Fibroblast of lung (primary cell): ENCODE data around the gene TGIF2. TPM values are rescaled to one million over a fixed set of nuclear protein-coding genes. Genes with fewer than 3 reads are reported as not detected.

Source experiments
- DNase-seq, 2 donors: peaks; one replicate each; pipeline versions ENCODE4 v3.0.0 to v3.0.0-alpha.2; 2010; ENCODE audit warnings: low read depth in 2 of 2
- H2AFZ ChIP-seq: 2 replicates; pipeline ENCODE4 v1.5.1; 2012; ENCODE audit warnings: low read length, control low read depth, inconsistent platforms
- H3K27ac ChIP-seq: 2 replicates; pipeline ENCODE4 v1.5.1; 2011; ENCODE audit warnings: low read length, control low read depth; ENCODE audit not compliant: insufficient read depth
- H3K27me3 ChIP-seq: 2 replicates; pipeline ENCODE4 v1.5.1; 2011; ENCODE audit warnings: mild to moderate bottlenecking, low read length; ENCODE audit not compliant: control insufficient read depth, insufficient read depth
- H3K36me3 ChIP-seq: 2 replicates; pipeline ENCODE4 v1.5.1; 2011; ENCODE audit warnings: low read length; ENCODE audit not compliant: control insufficient read depth, insufficient read depth
- H3K4me1 ChIP-seq: 2 replicates; pipeline ENCODE4 v1.5.1; 2011; ENCODE audit warnings: low read length; ENCODE audit not compliant: control insufficient read depth, insufficient read depth; ENCODE audit errors: extremely low read depth
- H3K4me2 ChIP-seq: 2 replicates; pipeline ENCODE4 v1.5.1; 2011; ENCODE audit warnings: low read length, control low read depth; ENCODE audit not compliant: insufficient read depth; ENCODE audit errors: extremely low read depth
- H3K4me3 ChIP-seq, 4 experiments: fragments of 200-600 bp in 1 of 4; sonication (generic) in 1 of 4; replicated peaks in 1 of 4; 2 replicates each; pipeline ENCODE4 v1.5.1; 2011 to 2016; ENCODE audit warnings: low read length in 4 of 4, low read depth in 3 of 4, mild to moderate bottlenecking in 3 of 4, control low read depth in 2 of 4, inconsistent platforms in 1 of 4, mixed read lengths in 1 of 4; ENCODE audit not compliant: insufficient read depth in 1 of 4; ENCODE audit errors: control extremely low read depth in 1 of 4
- H3K79me2 ChIP-seq: 2 replicates; pipeline ENCODE4 v1.5.1; 2012; ENCODE audit warnings: mild to moderate bottlenecking, low read length, inconsistent platforms; ENCODE audit not compliant: control insufficient read depth, insufficient read depth
- H3K9ac ChIP-seq: 2 replicates; pipeline ENCODE4 v1.5.1; 2011; ENCODE audit warnings: mild to moderate bottlenecking, low read length, control low read depth; ENCODE audit not compliant: insufficient read depth
- H3K9me3 ChIP-seq: 2 replicates; pipeline ENCODE4 v1.5.1; 2012; ENCODE audit warnings: low read depth, low read length; ENCODE audit not compliant: control insufficient read depth, insufficient read depth
- H4K20me1 ChIP-seq: 2 replicates; pipeline ENCODE4 v1.5.1; 2011; ENCODE audit warnings: low read length; ENCODE audit not compliant: control insufficient read depth, insufficient read depth; ENCODE audit errors: extremely low read depth
- CTCF ChIP-seq, 2 donors: IDR thresholded peaks in 1 of 2; conservative IDR thresholded peaks in 1 of 2; 1 replicate in 1 of 2; 2 replicates in 1 of 2; pipeline ENCODE4 v1.5.1; 2011 to 2012; ENCODE audit warnings: low read length in 2 of 2, control low read depth in 1 of 2, inconsistent platforms in 1 of 2, low read depth in 1 of 2, mild to moderate bottlenecking in 1 of 2
- EZH2 ChIP-seq: IDR thresholded peaks from 2 replicates; pipeline ENCODE4 v1.5.1; 2012; ENCODE audit warnings: low read length, control low read depth, mild to moderate bottlenecking; ENCODE audit errors: missing control alignments
- polyA plus RNA-seq, 2 donors: library from polyadenylated mRNA; depleted of rRNA in 1 of 2; stranded (reverse) in 1 of 2; unstranded in 1 of 2; fragments of >200 nt; gene quantifications; 2 replicates each; pipeline ENCODE4 v1.2.1, GENCODE V29; 2011 to 2012; ENCODE audit warnings: missing spikeins in 1 of 2
- total RNA-seq: library from RNA; depleted of rRNA; stranded (reverse); fragments of >200 nt; gene quantifications from 2 replicates; pipeline ENCODE4 v1.2.1, GENCODE V29; 2014

TGIF2 gene
- total and polyA plus RNA-seq, 2 donors (not counting 1 experiment from before 2014, with no cell fraction given), result 3.8 to 9.9 TPM

GRCh38 chr20:36548006-36548315, 25.4 kb upstream of the TGIF2 start:
- no peak overlapping the region for H3K4me3 ChIP-seq
- no peaks in the 10 kb centered on the region for H3K9me3 ChIP-seq
- H2AFZ ChIP-seq, result no peak overlapping the region
- H3K36me3 ChIP-seq, result peaks cover 27% of the 10 kb centered on the region
- H3K27me3 ChIP-seq, result no peaks in the 10 kb centered on the region
- peaks cover 22% of the 10 kb centered on the region for H3K79me2 ChIP-seq
- TF ChIP-seq CTCF (conservative IDR thresholded peaks at IDR 0.05 in 1 of 2, IDR thresholded peaks at IDR 0.05 in 1 of 2; ENCODE audit: low read depth in 1 of 2, low read length in 2 of 2), result no peak
- TF ChIP-seq EZH2, result no peak
- no peaks in the 10 kb centered on the region for H4K20me1 ChIP-seq
- H3K27ac ChIP-seq, result no peak overlapping the region
- DNase-seq, result no peak
- H3K4me1 ChIP-seq, result peaks cover 16% of the 10 kb centered on the region
- H3K9ac ChIP-seq, result no peak overlapping the region
- H3K4me2 ChIP-seq, result no peak overlapping the region

- no peaks in the 10 kb centered on the region for H3K27me3 ChIP-seq
- H3K4me3 ChIP-seq, result no peak overlapping the region
- H2AFZ ChIP-seq, result no peak overlapping the region
- no peak overlapping the region for H3K4me2 ChIP-seq
- TF ChIP-seq CTCF (conservative IDR thresholded peaks at IDR 0.05 in 1 of 2, IDR thresholded peaks at IDR 0.05 in 1 of 2; ENCODE audit: low read depth in 1 of 2, low read length in 2 of 2) (no peak), EZH2 (no peak)
- H3K9ac ChIP-seq, result no peak overlapping the region
- no peaks in the 10 kb centered on the region for H3K9me3 ChIP-seq
- no peak for DNase-seq
- no peak overlapping the region for H3K27ac ChIP-seq
- H3K36me3 ChIP-seq, result peaks cover 27% of the 10 kb centered on the region
- H4K20me1 ChIP-seq, result no peaks in the 10 kb centered on the region
- peaks cover 10% of the 10 kb centered on the region for H3K4me1 ChIP-seq
- peaks cover 12% of the 10 kb centered on the region for H3K79me2 ChIP-seq
These were observed 24.4 kb upstream of the TGIF2 start for GRCh38 chr20:36548704-36549627.

GRCh38 chr20:36549628-36549941, 23.8 kb upstream of the TGIF2 start:
- H3K9ac ChIP-seq, result no peak overlapping the region
- peaks cover 4% of the 10 kb centered on the region for H3K4me1 ChIP-seq
- H3K4me2 ChIP-seq, result no peak overlapping the region
- no peak overlapping the region for H3K27ac ChIP-seq
- no peak for DNase-seq
- no peaks in the 10 kb centered on the region for H4K20me1 ChIP-seq
- no peak overlapping the region for H2AFZ ChIP-seq
- H3K27me3 ChIP-seq, result no peaks in the 10 kb centered on the region
- H3K4me3 ChIP-seq, result no peak overlapping the region
- H3K9me3 ChIP-seq, result no peaks in the 10 kb centered on the region
- H3K79me2 ChIP-seq, result peaks cover 7% of the 10 kb centered on the region
- no peak for TF ChIP-seq EZH2
- TF ChIP-seq CTCF (conservative IDR thresholded peaks at IDR 0.05 in 1 of 2, IDR thresholded peaks at IDR 0.05 in 1 of 2; ENCODE audit: low read depth in 1 of 2, low read length in 2 of 2), result no peak
- H3K36me3 ChIP-seq, result peaks cover 27% of the 10 kb centered on the region
